Smooth muscle cell (in vitro differentiated cells): ENCODE results near the gene SULT1A1. TPM values are rescaled to one million over a fixed set of nuclear protein-coding genes. Genes with fewer than 3 reads are reported as not detected.
"Not testable (repeated sequence)": the region's sequence is repeated elsewhere in the genome, so short reads cannot be mapped to it uniquely, and the experiment has no call there.

Source experiments
- DNase-seq: peaks from one replicate; lab custom pipeline; 2025; ENCODE audit not compliant: unreplicated experiment; lab: John Stamatoyannopoulos, UW
- H2AFZ ChIP-seq: fragments of 200-600 bp; sonication (generic); 2 replicates; pipeline ENCODE4 v1.6.0; 2016; ENCODE audit warnings: antibody characterized with exemption, low read depth, mild to moderate bottlenecking
- H3F3A ChIP-seq: fragments of 200-600 bp; sonication (generic); 2 replicates; pipeline ENCODE4 v1.6.0; 2017; ENCODE audit warnings: antibody characterized with exemption, low read depth
- H3K27ac ChIP-seq: fragments of 200-600 bp; sonication (generic); 2 replicates; pipeline ENCODE4 v1.5.1; 2016; ENCODE audit warnings: low read depth, mild to moderate bottlenecking
- H3K27me3 ChIP-seq: fragments of 200-600 bp; sonication (generic); 2 replicates; pipeline ENCODE4 v1.6.1; 2016; ENCODE audit warnings: low read depth, mild to moderate bottlenecking
- H3K36me3 ChIP-seq: fragments of 200-600 bp; sonication (generic); 2 replicates; pipeline ENCODE4 v1.5.1; 2016; ENCODE audit warnings: low read depth
- H3K4me1 ChIP-seq: fragments of 200-600 bp; sonication (generic); 2 replicates; pipeline ENCODE4 v1.5.1; 2016; ENCODE audit warnings: low read depth
- H3K4me2 ChIP-seq: fragments of 200-600 bp; sonication (generic); 2 replicates; pipeline ENCODE4 v1.6.0; 2016; ENCODE audit warnings: mild to moderate bottlenecking
- H3K4me3 ChIP-seq: fragments of 200-600 bp; sonication (generic); 2 replicates; pipeline ENCODE4 v1.5.1; 2016; ENCODE audit warnings: mild to moderate bottlenecking
- H3K79me2 ChIP-seq: fragments of 200-600 bp; sonication (generic); 2 replicates; pipeline ENCODE4 v1.6.0; 2016; ENCODE audit warnings: low read depth, mild to moderate bottlenecking
- H3K9ac ChIP-seq: fragments of 200-600 bp; sonication (generic); 2 replicates; pipeline ENCODE4 v1.6.0; 2016; ENCODE audit warnings: low read depth
- H3K9me3 ChIP-seq: fragments of 200-600 bp; sonication (generic); replicated peaks from 2 replicates; pipeline ENCODE4 v1.5.1; 2016; ENCODE audit warnings: low read depth
- H4K20me1 ChIP-seq: fragments of 200-600 bp; sonication (generic); 2 replicates; pipeline ENCODE4 v1.6.0; 2016; ENCODE audit warnings: low read depth
- WGBS: methylation state at CpG from one replicate; pipeline ENCODE4 v1.1.7; 2016; ENCODE audit warnings: low lambda C conversion rate; 5-methylcytosine and 5-hydroxymethylcytosine counted together
- polyA plus RNA-seq: library from polyadenylated mRNA; unstranded; fragments of >200 nt; fragmentation: Nextera tagmentation; extraction: Ambion mirVana; gene quantifications from 2 replicates; pipeline ENCODE4 v1.2.1, GENCODE V29; 2016
- total RNA-seq: library from RNA; depleted of rRNA; stranded (reverse); fragments of >200 nt; gene quantifications from 2 replicates; pipeline ENCODE4 v1.2.3, GENCODE V29; 2014
- TF ChIP-seq, protein P1 (sequence below): fragments of 200-600 bp; sonication (generic); IDR thresholded peaks from 2 replicates; pipeline ENCODE4 v1.5.1; 2017; ENCODE audit warnings: borderline replicate concordance, mild to moderate bottlenecking, antibody characterized with exemption; ENCODE audit not compliant: insufficient read depth, poor library complexity, severe bottlenecking

SULT1A1 gene
- total and polyA plus RNA-seq, 2 experiments from 2014 or later, result 1.3 TPM; not detected in 1

DNA sequence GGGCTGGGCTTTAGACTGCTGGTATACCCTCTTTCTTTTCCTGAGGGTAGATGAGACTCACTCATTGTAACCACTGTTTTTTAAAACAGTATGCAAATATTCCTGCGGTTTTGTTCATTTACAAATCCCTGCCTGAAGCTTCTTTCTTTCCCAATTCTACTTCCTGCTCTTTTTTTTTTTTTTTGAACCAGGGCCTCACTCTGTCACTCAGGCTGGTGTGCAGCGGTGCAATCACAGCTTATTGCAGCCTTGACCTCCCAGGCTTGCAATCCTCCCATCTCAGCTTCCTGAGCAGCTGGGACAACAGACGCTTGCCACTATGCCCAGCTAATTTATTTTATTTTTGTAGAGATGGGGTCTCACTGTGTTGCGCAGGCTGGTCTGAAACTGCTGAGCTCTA lies 8.0 kb upstream of the SULT1A1 start:
- H3K4me2 ChIP-seq, result no peak overlapping the region
- 51% methylated on average over 4 of the region's 4 CpGs for WGBS
- no peaks in the 10 kb centered on the region for H3K36me3 ChIP-seq
- no peak for DNase-seq
- no peaks in the 10 kb centered on the region for H3K9me3 ChIP-seq
- TF ChIP-seq, protein P1, sequence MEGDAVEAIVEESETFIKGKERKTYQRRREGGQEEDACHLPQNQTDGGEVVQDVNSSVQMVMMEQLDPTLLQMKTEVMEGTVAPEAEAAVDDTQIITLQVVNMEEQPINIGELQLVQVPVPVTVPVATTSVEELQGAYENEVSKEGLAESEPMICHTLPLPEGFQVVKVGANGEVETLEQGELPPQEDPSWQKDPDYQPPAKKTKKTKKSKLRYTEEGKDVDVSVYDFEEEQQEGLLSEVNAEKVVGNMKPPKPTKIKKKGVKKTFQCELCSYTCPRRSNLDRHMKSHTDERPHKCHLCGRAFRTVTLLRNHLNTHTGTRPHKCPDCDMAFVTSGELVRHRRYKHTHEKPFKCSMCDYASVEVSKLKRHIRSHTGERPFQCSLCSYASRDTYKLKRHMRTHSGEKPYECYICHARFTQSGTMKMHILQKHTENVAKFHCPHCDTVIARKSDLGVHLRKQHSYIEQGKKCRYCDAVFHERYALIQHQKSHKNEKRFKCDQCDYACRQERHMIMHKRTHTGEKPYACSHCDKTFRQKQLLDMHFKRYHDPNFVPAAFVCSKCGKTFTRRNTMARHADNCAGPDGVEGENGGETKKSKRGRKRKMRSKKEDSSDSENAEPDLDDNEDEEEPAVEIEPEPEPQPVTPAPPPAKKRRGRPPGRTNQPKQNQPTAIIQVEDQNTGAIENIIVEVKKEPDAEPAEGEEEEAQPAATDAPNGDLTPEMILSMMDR, result no peak
- no peak overlapping the region for H3K4me3 ChIP-seq
- H4K20me1 ChIP-seq, result no peaks in the 10 kb centered on the region
- H3K79me2 ChIP-seq, result no peaks in the 10 kb centered on the region
- H3K27me3 ChIP-seq, result no peaks in the 10 kb centered on the region
- no peak overlapping the region for H3K27ac ChIP-seq
- no peaks in the 10 kb centered on the region for H3K4me1 ChIP-seq
- no peak overlapping the region for H3K9ac ChIP-seq
- H2AFZ ChIP-seq, result no peak overlapping the region
- H3F3A ChIP-seq, result no peaks in the 10 kb centered on the region

- H3K27me3 ChIP-seq, result no peaks in the 10 kb centered on the region
- no peaks in the 10 kb centered on the region for H3K79me2 ChIP-seq
- no peaks in the 10 kb centered on the region for H3K4me1 ChIP-seq
- H3K27ac ChIP-seq, result no peak overlapping the region
- H3K4me2 ChIP-seq, result no peak overlapping the region
- no peaks in the 10 kb centered on the region for H3F3A ChIP-seq
- WGBS, result 88% methylated on average over 7 of the region's 7 CpGs
- H3K9me3 ChIP-seq, result no peaks in the 10 kb centered on the region
- no peak for DNase-seq
- H2AFZ ChIP-seq, result no peak overlapping the region
- H3K36me3 ChIP-seq, result no peaks in the 10 kb centered on the region
- no peaks in the 10 kb centered on the region for H4K20me1 ChIP-seq
- TF ChIP-seq, protein P1, result no peak
- H3K4me3 ChIP-seq, result no peak overlapping the region
- H3K9ac ChIP-seq, result no peak overlapping the region
Measured at GRCh38 chr16:28616636-28617035, 6.8 kb upstream of the SULT1A1 start.

DNA sequence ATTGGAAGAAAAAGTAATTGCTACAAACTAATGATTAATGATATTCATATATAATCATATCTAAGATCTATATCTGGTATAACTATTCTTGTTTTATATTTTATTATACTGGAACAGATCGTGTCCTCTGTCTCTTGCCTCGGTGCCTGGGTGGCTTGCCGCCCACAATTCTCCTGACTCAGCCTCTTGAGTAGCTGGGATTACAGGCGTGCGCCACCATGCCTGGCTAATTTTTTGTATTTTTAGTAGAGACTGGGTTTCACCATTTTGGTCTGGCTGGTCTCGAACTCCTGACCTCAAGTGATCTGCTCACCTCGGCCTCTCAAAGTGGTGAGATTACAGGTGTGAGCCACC lies 6.4 kb upstream of the SULT1A1 start:
- 89% methylated on average over 7 of the region's 7 CpGs for WGBS
- H3K4me1 ChIP-seq, result not testable (repeated sequence)

GRCh38 chr16:28615486-28616223 lies 5.8 kb upstream of the SULT1A1 start:
- H3K27me3 ChIP-seq, H3K4me2 ChIP-seq, H3K27ac ChIP-seq, H3K4me1 ChIP-seq, H3K79me2 ChIP-seq, H3K9ac ChIP-seq, DNase-seq, H4K20me1 ChIP-seq, H3K9me3 ChIP-seq, H2AFZ ChIP-seq, H3K36me3 ChIP-seq, H3K4me3 ChIP-seq, H3F3A ChIP-seq: not testable (repeated sequence)
- WGBS, result 50% methylated on average over 19 of the region's 24 CpGs
- TF ChIP-seq, protein P1, result peak; percentile 52

More for the DNA sequence above, 6.4 kb upstream of the SULT1A1 start:
- not testable (repeated sequence) for H3K4me3 ChIP-seq, DNase-seq, H3K79me2 ChIP-seq, H3K36me3 ChIP-seq, H2AFZ ChIP-seq, H3K9ac ChIP-seq, H3K27ac ChIP-seq, H4K20me1 ChIP-seq, H3K9me3 ChIP-seq, H3K4me2 ChIP-seq, H3K27me3 ChIP-seq, H3F3A ChIP-seq

- not testable (repeated sequence) for H3F3A ChIP-seq, H3K27ac ChIP-seq, H4K20me1 ChIP-seq, H3K36me3 ChIP-seq, H3K27me3 ChIP-seq, H2AFZ ChIP-seq, H3K4me2 ChIP-seq, H3K4me3 ChIP-seq, DNase-seq, H3K9ac ChIP-seq, H3K4me1 ChIP-seq, H3K79me2 ChIP-seq, H3K9me3 ChIP-seq
- no CpG with 5 or more reads among the region's 16 CpGs for WGBS
Measured at GRCh38 chr16:28614561-28614960, 4.7 kb upstream of the SULT1A1 start.

DNA sequence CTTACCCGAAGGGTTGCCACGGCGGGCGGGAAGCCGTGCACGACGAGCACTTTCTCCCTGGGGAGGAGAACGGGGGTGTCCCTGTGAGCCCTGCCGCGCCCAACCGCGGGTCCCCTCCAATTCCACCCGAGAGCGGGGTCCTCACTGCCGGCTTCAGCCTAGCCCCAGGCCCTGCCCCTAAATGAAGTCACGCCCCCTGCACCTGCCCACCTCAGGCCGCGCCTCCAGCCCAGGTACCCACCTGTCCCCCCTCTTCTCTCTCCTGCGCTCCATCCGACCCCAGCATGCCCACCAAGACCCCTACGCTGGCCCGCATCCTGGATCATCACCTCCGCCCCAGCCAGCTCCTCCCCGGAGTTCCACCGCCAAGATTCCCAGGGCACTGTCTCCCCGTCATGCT lies 4.1 kb upstream of the SULT1A1 start:
- H3K36me3 ChIP-seq, H3K4me2 ChIP-seq, H4K20me1 ChIP-seq, H3K27ac ChIP-seq, H3K9me3 ChIP-seq, H2AFZ ChIP-seq, H3K9ac ChIP-seq, H3K4me3 ChIP-seq, H3K4me1 ChIP-seq, H3K27me3 ChIP-seq, H3F3A ChIP-seq, DNase-seq, H3K79me2 ChIP-seq: not testable (repeated sequence)
- WGBS, result 60% methylated on average over 1 of the region's 26 CpGs
